Fibroblast of skin of left quadriceps (primary cell): ENCODE results near the gene CAPN10.
"Not testable (repeated sequence)": the region's sequence is repeated elsewhere in the genome, so short reads cannot be mapped to it uniquely, and the experiment has no call there.

Experiments used
- DNase-seq, 2 experiments: peaks; one replicate each; pipeline ENCODE4 v3.0.0-alpha.2; 2013; ENCODE audit warnings: low read depth in 2 of 2

The CAPN10 gene

DNA sequence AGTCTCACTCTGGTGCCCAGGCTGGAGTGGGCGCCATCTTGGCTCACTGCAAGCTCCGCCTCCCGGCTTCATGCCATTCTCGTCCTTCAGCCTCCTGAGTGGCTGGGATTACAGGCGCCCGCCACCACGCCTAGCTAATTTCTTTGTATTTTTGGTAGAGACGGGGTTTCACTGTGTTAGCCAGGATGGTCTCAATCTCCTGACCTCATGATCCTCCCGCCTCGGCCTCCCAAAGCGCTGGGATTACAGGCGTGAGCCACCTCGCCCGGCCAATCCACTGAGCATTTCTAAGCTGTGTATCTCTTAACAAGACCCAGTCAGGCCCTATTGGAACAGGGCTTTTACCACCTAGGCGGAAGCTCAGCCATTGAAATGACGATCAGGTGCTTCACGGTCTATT lies 23.3 kb upstream of the CAPN10 start:
- not testable (repeated sequence) for DNase-seq

- DNase-seq = no peak
These were observed 22.5 kb upstream of the CAPN10 start for GRCh38 chr2:240563951-240564560.

DNA sequence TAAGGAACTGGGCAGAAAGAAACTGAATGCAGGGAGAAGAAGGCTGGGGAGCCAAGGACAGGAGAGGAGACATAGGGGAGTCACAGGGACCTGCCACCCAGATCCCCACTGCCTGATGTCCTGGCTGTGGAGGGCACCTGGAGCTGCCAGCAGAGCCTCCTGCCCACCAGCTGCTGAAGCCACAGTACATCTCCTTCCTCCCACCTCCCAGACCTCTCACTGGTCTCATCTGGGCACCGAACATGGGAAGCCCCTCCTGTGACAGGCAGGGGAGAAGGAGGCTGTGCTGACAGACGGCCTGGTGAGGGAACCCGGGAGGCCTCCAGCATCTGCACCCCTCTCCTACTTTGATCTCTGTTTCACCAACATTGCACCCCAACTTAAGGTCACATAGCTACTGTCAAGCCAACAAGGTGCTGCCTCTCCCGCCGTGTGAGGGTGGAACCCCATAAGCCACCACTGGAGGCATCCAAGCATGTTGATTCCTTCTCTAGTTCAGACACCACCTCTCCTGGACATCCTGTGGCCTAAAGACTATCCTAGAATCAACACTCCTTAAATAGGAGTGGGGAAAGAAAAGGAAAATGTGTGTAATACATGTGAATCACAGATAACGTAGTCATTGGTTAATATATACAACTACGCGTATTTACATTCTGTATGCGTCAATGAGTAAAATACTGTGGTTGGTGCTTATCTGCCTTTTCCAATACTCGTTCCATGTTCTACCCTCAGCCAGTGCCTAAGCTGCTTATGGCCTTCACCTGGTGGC lies 21.8 kb upstream of the CAPN10 start:
- DNase-seq = no peak

- no peak for DNase-seq
These were observed 21.0 kb upstream of the CAPN10 start for GRCh38 chr2:240565333-240566202.

GRCh38 chr2:240566203-240567136 lies 20.1 kb upstream of the CAPN10 start:
- DNase-seq = peak; percentile 56 to 65

DNA sequence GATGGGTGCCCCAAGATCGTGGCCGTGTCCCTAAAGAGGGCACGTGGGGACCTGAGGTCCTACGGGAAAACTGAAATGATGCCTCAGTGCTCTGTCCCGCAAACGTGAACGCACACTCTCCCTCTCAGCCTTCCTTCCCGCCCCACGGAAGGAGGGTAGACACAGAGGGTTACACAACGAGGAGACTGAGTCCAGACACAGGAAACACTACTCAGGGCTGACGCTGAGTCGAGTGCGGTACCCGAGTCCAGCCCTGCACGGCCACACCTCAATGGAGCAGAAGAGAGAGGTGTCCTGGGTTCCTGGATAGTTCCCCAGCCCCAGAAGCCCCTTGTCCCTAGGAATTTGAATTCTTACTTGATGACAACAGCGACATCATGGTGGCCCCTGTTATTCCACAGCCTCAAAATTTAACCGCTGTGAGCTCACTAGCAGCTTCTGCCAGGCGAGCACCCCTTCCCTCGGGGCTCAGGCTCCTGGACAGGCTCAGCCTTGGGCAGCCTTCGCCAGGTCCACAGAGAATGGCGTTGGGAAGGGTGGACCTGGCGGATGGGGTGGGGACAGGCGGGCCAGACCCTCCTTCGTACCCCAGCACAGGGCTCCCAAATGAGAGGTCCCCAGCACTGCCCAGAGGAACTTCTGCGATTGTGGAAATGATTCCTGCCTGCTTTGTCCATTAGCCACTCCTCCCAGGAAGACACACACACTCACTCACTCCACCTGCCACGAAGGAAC lies 19.2 kb upstream of the CAPN10 start:
- DNase-seq = no peak

DNA sequence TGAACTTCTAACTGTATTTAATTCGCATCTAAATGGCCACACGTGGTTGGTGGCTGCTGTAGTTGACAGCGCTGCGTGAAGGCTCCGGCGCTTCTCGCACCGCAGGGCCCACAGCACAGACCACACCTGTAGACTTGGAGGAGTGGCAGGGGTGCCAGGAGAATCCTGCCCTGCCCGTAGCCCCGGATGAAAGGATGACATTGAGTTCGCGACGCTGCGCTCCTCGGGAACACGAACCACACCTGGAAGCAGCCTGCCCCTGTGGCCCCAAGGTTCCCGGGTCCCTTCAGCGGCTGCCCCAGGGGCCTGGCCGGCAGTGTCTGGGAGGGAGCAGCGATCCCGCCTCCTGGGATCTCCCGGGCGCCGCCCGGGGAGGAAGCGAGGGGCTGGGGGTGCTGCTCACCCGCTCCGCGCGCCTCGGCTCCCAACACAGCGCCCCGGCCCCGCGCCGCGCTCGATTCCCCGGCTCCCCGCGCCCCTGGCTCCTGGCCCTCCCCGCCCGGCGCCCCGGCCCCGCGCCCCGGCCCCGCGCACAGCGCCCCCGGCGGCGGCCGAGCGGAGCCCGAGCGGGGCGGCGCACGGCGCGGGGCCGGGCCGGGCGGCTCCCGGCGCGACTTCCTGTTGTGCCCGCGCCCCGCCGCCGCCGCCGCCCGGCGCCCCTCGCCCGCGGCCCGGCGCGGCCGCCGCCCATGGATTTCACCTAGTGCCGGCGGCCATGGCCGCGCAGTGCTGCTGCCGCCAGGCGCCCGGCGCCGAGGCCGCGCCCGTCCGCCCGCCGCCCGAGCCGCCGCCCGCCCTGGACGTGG lies 18.5 kb upstream of the CAPN10 start, which contains the start of gene RNPEPL1:
Gene RNPEPL1 (plus strand): TSS at position 613 of the 806 bp plus-strand sequence. CDS start 103 bp downstream, at position 716.
- DNase-seq = no peak

- DNase-seq = no peak
These were observed 17.6 kb upstream of the CAPN10 start for GRCh38 chr2:240568678-240569522.

DNA sequence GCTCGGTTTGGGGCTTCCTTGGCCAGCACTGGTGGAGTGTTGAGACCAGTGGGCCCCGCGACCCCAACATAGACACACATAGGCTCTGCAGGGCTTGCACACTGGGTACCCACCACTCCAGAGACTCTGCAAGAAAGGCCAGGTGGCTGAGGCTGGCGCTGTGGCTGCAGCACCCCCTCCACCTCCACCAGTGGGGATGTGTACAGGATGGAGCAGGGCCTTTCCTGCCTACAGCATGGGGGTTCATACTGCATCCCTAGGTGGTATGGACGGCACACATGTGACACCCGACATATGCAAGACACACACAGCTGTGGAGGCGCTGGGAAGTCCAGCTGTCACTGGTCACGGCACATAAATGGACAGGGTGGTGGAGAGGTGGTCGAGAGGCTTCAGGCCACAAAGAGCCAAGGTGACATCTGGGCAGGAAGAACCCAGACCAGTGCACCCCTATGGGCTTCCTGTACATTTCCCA lies 17.0 kb upstream of the CAPN10 start:
- DNase-seq = no peak

- DNase-seq = no peak
These were observed 16.5 kb upstream of the CAPN10 start for GRCh38 chr2:240569998-240570530.

DNA sequence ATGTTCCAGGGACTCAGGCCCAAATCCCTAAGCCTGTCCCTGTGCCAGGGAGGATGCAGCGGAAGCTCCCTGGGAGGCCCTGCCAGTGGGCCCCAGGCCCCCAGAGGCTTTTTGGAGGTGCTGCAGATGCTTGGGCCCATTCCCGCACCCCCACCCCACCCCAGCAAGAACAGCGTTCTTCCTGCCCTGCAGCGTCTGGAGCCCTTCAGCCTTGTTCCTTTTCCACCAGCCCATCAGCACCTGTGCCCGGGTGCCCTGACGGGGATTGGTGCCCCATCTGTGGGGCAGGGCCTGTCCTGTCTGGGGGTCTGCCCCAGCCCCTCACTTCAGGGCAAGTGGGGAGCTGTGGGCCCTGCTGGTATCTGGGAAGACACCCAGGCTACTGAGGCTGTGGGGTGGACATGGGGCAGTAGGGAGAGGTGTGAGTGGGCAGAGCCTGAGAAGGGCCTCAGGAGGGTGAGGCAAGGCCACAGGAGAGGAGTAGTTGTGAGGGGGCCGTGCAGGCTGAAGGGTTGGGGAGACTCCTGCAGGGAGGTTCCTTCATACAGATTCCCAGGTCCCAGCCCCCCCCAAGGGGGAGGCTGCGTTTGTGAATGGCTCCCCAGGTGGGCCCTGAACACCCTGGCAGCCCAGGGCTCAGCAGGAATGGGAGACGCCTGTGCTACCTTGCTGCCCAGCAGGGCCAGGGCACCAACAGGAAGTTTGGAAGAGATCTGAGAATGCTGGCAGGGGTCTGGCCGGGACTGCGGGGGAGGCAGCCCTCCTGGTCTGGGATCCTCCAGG lies 15.8 kb upstream of the CAPN10 start:
- no peak for DNase-seq

DNA sequence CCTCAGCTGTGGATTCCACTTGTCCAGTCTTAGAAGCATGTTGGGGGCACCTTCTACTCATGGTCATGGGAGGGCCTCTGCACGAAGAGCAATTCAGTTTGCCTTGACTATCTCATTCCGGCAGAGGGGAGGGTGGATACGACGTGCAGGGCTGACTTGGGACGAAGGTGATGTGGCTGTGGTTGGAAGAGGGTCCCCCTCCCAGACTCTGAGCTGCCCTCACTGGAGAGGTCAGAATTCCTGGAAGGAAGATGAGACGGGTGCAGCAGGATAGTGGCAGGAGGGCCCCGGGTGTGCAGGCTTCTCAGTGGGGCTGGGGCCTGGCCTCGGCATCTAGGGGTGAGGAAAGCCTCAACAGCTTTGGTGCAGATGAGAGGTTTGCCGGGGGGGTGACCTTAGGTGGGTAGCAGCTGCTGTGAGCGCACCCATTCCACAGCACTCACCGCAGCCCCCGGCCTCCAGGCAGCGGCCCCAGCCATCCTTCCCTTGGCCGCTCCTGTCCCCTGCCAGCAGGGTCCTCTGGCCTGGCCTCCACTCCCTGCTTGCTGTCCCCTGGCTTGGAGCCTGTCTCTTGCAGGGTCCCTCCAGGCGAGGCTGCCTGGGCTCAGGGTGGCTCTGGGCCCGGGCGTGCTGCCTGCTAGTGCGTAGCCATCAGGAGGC lies 15.1 kb upstream of the CAPN10 start:
- no peak for DNase-seq

- no peak for DNase-seq
These were observed 14.1 kb upstream of the CAPN10 start for GRCh38 chr2:240572141-240573031.

GRCh38 chr2:240573071-240573515 lies 13.4 kb upstream of the CAPN10 start:
- DNase-seq = no peak

- no peak for DNase-seq
These were observed 12.8 kb upstream of the CAPN10 start for GRCh38 chr2:240573516-240574385.
